ENCODE measurements around the gene RRP1. TPM values are rescaled to one million over a fixed set of nuclear protein-coding genes. Genes with fewer than 3 reads are reported as not detected.

Gene RRP1
- total RNA-seq, 2 experiments from 2014 or later = 50.3 to 55.0 TPM

DNA sequence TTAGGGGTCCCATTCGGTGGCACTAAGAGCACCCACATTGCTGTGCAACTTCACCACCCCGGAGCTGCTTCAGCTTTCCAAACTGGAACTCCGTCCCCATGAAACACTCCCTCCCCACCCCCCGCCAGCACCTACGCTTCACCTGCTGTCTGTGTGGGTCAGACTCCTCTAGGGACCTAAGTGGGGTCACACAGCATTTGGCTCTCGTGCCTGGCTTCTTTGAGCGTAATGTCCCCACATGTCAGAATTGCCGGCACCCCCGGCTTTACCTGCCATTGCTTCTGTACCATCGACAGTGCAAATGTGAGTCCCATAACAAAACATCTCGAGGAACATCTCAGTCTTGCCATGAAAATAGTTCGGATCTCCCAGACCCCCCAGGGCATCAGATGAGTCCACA lies 39.8 kb downstream of the RRP1 start:
- no peaks in the 10 kb centered on the region for H3K36me3 ChIP-seq (ENCODE audit: insufficient read depth, low read length)
- no peak for DNase-seq (ENCODE audit: low spot score)
- no peaks in the 10 kb centered on the region for H3K79me2 ChIP-seq (ENCODE audit: insufficient read depth, low read depth, low read length)
- no peaks in the 10 kb centered on the region for H3K9me2 ChIP-seq (ENCODE audit: insufficient read depth, low read length)
- no TSS peak for BruUV-seq (replicated peaks)
- POLR2A ChIA-PET = no interaction called here
- CTCF ChIA-PET (ENCODE audit: unreplicated experiment) = no interaction called here
- H3K9me3 ChIP-seq (ENCODE audit: low read length) = no peaks in the 10 kb centered on the region
- no peak overlapping the region for H3K4me3 ChIP-seq (ENCODE audit: low read depth, low read length, poor library complexity, severe bottlenecking)
- TF ChIP-seq, protein P1, sequence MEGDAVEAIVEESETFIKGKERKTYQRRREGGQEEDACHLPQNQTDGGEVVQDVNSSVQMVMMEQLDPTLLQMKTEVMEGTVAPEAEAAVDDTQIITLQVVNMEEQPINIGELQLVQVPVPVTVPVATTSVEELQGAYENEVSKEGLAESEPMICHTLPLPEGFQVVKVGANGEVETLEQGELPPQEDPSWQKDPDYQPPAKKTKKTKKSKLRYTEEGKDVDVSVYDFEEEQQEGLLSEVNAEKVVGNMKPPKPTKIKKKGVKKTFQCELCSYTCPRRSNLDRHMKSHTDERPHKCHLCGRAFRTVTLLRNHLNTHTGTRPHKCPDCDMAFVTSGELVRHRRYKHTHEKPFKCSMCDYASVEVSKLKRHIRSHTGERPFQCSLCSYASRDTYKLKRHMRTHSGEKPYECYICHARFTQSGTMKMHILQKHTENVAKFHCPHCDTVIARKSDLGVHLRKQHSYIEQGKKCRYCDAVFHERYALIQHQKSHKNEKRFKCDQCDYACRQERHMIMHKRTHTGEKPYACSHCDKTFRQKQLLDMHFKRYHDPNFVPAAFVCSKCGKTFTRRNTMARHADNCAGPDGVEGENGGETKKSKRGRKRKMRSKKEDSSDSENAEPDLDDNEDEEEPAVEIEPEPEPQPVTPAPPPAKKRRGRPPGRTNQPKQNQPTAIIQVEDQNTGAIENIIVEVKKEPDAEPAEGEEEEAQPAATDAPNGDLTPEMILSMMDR (conservative IDR thresholded peaks at IDR 0.05; ENCODE audit: low read length) = no peak
- no peak for TF ChIP-seq EZH2phosphoT487 (IDR thresholded peaks at IDR 0.05; ENCODE audit: borderline replicate concordance, low read depth, low read length)
- no peaks in the 10 kb centered on the region for H3K4me1 ChIP-seq (ENCODE audit: insufficient read depth, low read length, poor library complexity, severe bottlenecking)
- no peak overlapping the region for H2AFZ ChIP-seq (ENCODE audit: low read length)
- H3K4me2 ChIP-seq (ENCODE audit: low read length) = no peak overlapping the region
- intact Hi-C loops (cut with micrococcal nuclease; ENCODE audit: unreplicated experiment) = no loop called here
- no peaks in the 10 kb centered on the region for H4K20me1 ChIP-seq (ENCODE audit: insufficient read depth, low read length)
- no peak overlapping the region for H3K27ac ChIP-seq (ENCODE audit: low read depth, low read length, poor library complexity, severe bottlenecking)

DNA sequence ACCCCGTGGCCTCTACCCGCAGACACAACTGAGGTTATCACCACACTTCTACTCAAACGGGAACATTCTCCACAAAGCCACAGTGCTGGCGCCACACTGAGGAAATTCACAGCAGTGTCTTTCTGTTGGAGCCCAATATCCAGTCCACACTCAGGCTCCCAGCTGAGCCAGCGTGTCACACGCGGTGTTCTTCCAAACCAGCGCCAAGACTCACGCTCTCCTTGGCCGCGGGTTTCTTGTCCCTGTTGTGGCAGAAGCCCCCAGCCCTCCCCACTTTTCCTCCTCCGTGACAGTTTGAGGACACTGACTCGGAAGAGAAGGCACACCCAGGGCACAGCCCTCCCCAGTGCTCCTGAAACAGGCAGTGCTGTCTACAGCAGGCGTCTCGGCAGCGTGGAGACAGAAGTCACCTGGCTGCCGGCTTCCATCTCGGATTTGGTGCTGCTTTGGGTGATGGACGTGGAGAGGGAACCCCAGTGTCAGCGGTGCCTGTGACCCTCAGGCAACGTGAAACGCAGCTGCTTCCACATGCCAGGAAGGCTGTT lies 40.3 kb downstream of the RRP1 start:
- Histone ChIP-seq H2AFZ (ENCODE audit: low read length) (no peak overlapping the region), H3K4me2 (ENCODE audit: low read length) (no peak overlapping the region), H3K27ac (ENCODE audit: low read depth, low read length, poor library complexity, severe bottlenecking) (no peak overlapping the region), H4K20me1 (ENCODE audit: insufficient read depth, low read length) (no peaks in the 10 kb centered on the region), H3K4me1 (ENCODE audit: insufficient read depth, low read length, poor library complexity, severe bottlenecking) (no peaks in the 10 kb centered on the region), H3K9me2 (ENCODE audit: insufficient read depth, low read length) (no peaks in the 10 kb centered on the region), H3K36me3 (ENCODE audit: insufficient read depth, low read length) (no peaks in the 10 kb centered on the region), H3K4me3 (ENCODE audit: low read depth, low read length, poor library complexity, severe bottlenecking) (no peak overlapping the region), H3K9me3 (ENCODE audit: low read length) (no peaks in the 10 kb centered on the region), H3K79me2 (ENCODE audit: insufficient read depth, low read depth, low read length) (no peaks in the 10 kb centered on the region)
- ChIA-PET POLR2A (no interaction called here), CTCF (ENCODE audit: unreplicated experiment) (no interaction called here)
- no peak for TF ChIP-seq EZH2phosphoT487 (IDR thresholded peaks at IDR 0.05; ENCODE audit: borderline replicate concordance, low read depth, low read length)
- TF ChIP-seq, protein P1 (conservative IDR thresholded peaks at IDR 0.05; ENCODE audit: low read length) = peak; percentile 43; the same call in 1 of the 2 replicates
- intact Hi-C loops (cut with micrococcal nuclease; ENCODE audit: unreplicated experiment) = no loop called here
- DNase-seq (ENCODE audit: low spot score) = no peak
- BruUV-seq (replicated peaks) = no TSS peak

- BruUV-seq (replicated peaks) = no TSS peak
- H2AFZ ChIP-seq (ENCODE audit: low read length) = no peak overlapping the region
- ChIA-PET POLR2A (no interaction called here), CTCF (ENCODE audit: unreplicated experiment) (no interaction called here)
- no peak for DNase-seq (ENCODE audit: low spot score)
- no peaks in the 10 kb centered on the region for H3K9me3 ChIP-seq (ENCODE audit: low read length)
- no peaks in the 10 kb centered on the region for H3K36me3 ChIP-seq (ENCODE audit: insufficient read depth, low read length)
- no peak overlapping the region for H3K27ac ChIP-seq (ENCODE audit: low read depth, low read length, poor library complexity, severe bottlenecking)
- no peaks in the 10 kb centered on the region for H3K79me2 ChIP-seq (ENCODE audit: insufficient read depth, low read depth, low read length)
- no peaks in the 10 kb centered on the region for H4K20me1 ChIP-seq (ENCODE audit: insufficient read depth, low read length)
- no peaks in the 10 kb centered on the region for H3K9me2 ChIP-seq (ENCODE audit: insufficient read depth, low read length)
- H3K4me1 ChIP-seq (ENCODE audit: insufficient read depth, low read length, poor library complexity, severe bottlenecking) = no peaks in the 10 kb centered on the region
- TF ChIP-seq EZH2phosphoT487 (IDR thresholded peaks at IDR 0.05; ENCODE audit: borderline replicate concordance, low read depth, low read length) = no peak
- TF ChIP-seq, protein P1 (conservative IDR thresholded peaks at IDR 0.05; ENCODE audit: low read length) = no peak
- intact Hi-C loops (cut with micrococcal nuclease; ENCODE audit: unreplicated experiment) = no loop called here
- H3K4me2 ChIP-seq (ENCODE audit: low read length) = no peak overlapping the region
- H3K4me3 ChIP-seq (ENCODE audit: low read depth, low read length, poor library complexity, severe bottlenecking) = no peak overlapping the region
Observed at GRCh38 chr21:43832158-43832550, 42.8 kb downstream of the RRP1 start.

Measured in OCI-LY7 (cell line).